SK-N-SH treated with all-trans-retinoic acid at 6 μM for 48 hours (cell line): ENCODE measurements around the gene LARGE1.

Source experiments
- ATAC-seq: fragments of 200-7000 bp; cut with Tn5 transposase; 3 replicates; pipeline ENCODE4 v1.9.1; 2020; ENCODE audit warnings: mild to moderate bottlenecking, moderate library complexity
- ARNTL ChIP-seq: fragments of 450-650 bp; formaldehyde crosslinking; IDR thresholded peaks from 2 replicates; pipeline ENCODE4 v1.5.0; 2020; ENCODE audit warnings: low read depth, mild to moderate bottlenecking, moderate library complexity, borderline replicate concordance
- BACH2 ChIP-seq: fragments of 250-450 bp; sonication (Bioruptor Pico); IDR thresholded peaks from 2 replicates; pipeline ENCODE4 v1.9.0; 2021; ENCODE audit warnings: mild to moderate bottlenecking, borderline replicate concordance
- CSDC2 ChIP-seq: fragments of 250-450 bp; sonication (Bioruptor Pico); IDR thresholded peaks from 2 replicates; pipeline ENCODE4 v1.5.0; 2020; ENCODE audit warnings: mild to moderate bottlenecking, moderate library complexity
- GLIS3 ChIP-seq: fragments of 250-450 bp; sonication (Bioruptor Pico); IDR thresholded peaks from 2 replicates; pipeline ENCODE4 v1.5.0; 2020; ENCODE audit warnings: mild to moderate bottlenecking, moderate library complexity
- ISL1 ChIP-seq: fragments of 250-450 bp; sonication (Bioruptor Pico); IDR thresholded peaks from 2 replicates; pipeline ENCODE4 v2.1.2; 2022; ENCODE audit warnings: mild to moderate bottlenecking, moderate library complexity
- PPARA ChIP-seq: fragments of 250-450 bp; sonication (Bioruptor Pico); IDR thresholded peaks from 2 replicates; pipeline ENCODE4 v1.5.0; 2020; ENCODE audit warnings: mild to moderate bottlenecking, borderline replicate concordance
- RARB ChIP-seq: fragments of 250-450 bp; sonication (Bioruptor Pico); IDR thresholded peaks from 2 replicates; pipeline ENCODE4 v1.8.0; 2021; ENCODE audit warnings: mild to moderate bottlenecking, moderate library complexity
- SNAI2 ChIP-seq: fragments of 250-450 bp; sonication (Bioruptor Pico); IDR thresholded peaks from 2 replicates; pipeline ENCODE4 v1.5.0; 2020; ENCODE audit warnings: mild to moderate bottlenecking, moderate library complexity
- TCF4 ChIP-seq: fragments of 250-450 bp; sonication (Bioruptor Pico); IDR thresholded peaks from 2 replicates; pipeline ENCODE4 v1.8.0; 2021; ENCODE audit warnings: mild to moderate bottlenecking, moderate library complexity, borderline replicate concordance
- TOX ChIP-seq: fragments of 250-450 bp; sonication (Bioruptor Pico); IDR thresholded peaks from 2 replicates; pipeline ENCODE4 v1.8.0; 2021; ENCODE audit warnings: mild to moderate bottlenecking, moderate library complexity, borderline replicate concordance
- ZFP3 ChIP-seq: fragments of 250-450 bp; sonication (Bioruptor Pico); IDR thresholded peaks from 2 replicates; pipeline ENCODE4 v1.5.0; 2020; ENCODE audit warnings: mild to moderate bottlenecking, moderate library complexity
- ZFP30 ChIP-seq: fragments of 450-650 bp; formaldehyde crosslinking; IDR thresholded peaks from 2 replicates; pipeline ENCODE4 v1.5.0; 2022; ENCODE audit warnings: mild to moderate bottlenecking, moderate library complexity
- ZNF565 ChIP-seq: fragments of 450-650 bp; formaldehyde crosslinking; conservative IDR thresholded peaks from 2 replicates; pipeline ENCODE4 v1.5.0; 2020; ENCODE audit warnings: low read depth, mild to moderate bottlenecking, moderate library complexity
- ZNF70 ChIP-seq: fragments of 450-650 bp; formaldehyde crosslinking; IDR thresholded peaks from 2 replicates; pipeline ENCODE4 v1.5.0; 2020; ENCODE audit warnings: mild to moderate bottlenecking, moderate library complexity
- ZNF8 ChIP-seq: fragments of 450-650 bp; formaldehyde crosslinking; IDR thresholded peaks from 2 replicates; pipeline ENCODE4 v1.5.0; 2020; ENCODE audit warnings: mild to moderate bottlenecking, moderate library complexity
- TF ChIP-seq, protein P1 (sequence below): fragments of 250-450 bp; sonication (Bioruptor Pico); IDR thresholded peaks from 2 replicates; pipeline ENCODE4 v1.5.1; 2020; ENCODE audit warnings: low read depth, mild to moderate bottlenecking, moderate library complexity
- TF ChIP-seq, protein P2 (sequence below): fragments of 250-450 bp; sonication (Bioruptor Pico); IDR thresholded peaks from 2 replicates; pipeline ENCODE4 v1.5.1; 2021; ENCODE audit warnings: mild to moderate bottlenecking, moderate library complexity
- TF ChIP-seq, protein P3 (sequence below): fragments of 250-450 bp; sonication (Bioruptor Pico); IDR thresholded peaks from 2 replicates; pipeline ENCODE4 v1.8.0; 2020; ENCODE audit warnings: mild to moderate bottlenecking, moderate library complexity, borderline replicate concordance
- TF ChIP-seq, protein P4 (sequence below): fragments of 250-450 bp; sonication (Bioruptor Pico); IDR thresholded peaks from 2 replicates; pipeline ENCODE4 v1.5.0; 2020; ENCODE audit warnings: mild to moderate bottlenecking, moderate library complexity

Gene LARGE1

DNA sequence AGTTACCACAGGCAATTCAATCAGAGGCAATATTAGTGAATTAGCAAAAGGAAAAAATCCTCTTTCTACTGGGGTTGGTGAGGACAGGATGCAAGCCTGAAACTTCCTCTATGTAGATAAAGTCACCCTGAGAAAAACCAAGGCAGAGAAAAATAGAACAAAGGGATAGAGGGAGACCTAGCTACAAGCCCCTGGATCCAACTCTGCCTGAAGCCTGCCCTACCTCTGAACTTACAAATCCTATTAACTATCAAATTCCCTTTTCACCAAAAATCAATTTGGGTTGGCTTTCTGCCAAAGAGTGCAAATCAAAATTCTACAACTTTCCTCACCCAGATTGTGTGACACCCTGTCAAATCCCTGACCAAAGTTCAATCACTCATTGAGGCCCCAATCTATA is 161.3 kb downstream of the LARGE1 start:
- ATAC-seq, result no peak
- TF ChIP-seq TCF4, result no peak
- no peak for TF ChIP-seq RARB
- no peak for TF ChIP-seq ZNF565
- no peak for TF ChIP-seq PPARA (CRISPR knock-in tag)
- TF ChIP-seq, protein P1, sequence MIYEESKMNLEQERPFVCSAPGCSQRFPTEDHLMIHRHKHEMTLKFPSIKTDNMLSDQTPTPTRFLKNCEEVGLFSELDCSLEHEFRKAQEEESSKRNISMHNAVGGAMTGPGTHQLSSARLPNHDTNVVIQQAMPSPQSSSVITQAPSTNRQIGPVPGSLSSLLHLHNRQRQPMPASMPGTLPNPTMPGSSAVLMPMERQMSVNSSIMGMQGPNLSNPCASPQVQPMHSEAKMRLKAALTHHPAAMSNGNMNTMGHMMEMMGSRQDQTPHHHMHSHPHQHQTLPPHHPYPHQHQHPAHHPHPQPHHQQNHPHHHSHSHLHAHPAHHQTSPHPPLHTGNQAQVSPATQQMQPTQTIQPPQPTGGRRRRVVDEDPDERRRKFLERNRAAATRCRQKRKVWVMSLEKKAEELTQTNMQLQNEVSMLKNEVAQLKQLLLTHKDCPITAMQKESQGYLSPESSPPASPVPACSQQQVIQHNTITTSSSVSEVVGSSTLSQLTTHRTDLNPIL, result no peak
- TF ChIP-seq CSDC2, result no peak
- no peak for TF ChIP-seq BACH2 (CRISPR knock-in tag)
- TF ChIP-seq, protein P2, sequence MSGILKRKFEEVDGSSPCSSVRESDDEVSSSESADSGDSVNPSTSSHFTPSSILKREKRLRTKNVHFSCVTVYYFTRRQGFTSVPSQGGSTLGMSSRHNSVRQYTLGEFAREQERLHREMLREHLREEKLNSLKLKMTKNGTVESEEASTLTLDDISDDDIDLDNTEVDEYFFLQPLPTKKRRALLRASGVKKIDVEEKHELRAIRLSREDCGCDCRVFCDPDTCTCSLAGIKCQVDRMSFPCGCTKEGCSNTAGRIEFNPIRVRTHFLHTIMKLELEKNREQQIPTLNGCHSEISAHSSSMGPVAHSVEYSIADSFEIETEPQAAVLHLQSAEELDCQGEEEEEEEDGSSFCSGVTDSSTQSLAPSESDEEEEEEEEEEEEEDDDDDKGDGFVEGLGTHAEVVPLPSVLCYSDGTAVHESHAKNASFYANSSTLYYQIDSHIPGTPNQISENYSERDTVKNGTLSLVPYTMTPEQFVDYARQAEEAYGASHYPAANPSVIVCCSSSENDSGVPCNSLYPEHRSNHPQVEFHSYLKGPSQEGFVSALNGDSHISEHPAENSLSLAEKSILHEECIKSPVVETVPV (CRISPR knock-in tag), result no peak
- no peak for TF ChIP-seq SNAI2 (CRISPR knock-in tag)
- TF ChIP-seq, protein P3, sequence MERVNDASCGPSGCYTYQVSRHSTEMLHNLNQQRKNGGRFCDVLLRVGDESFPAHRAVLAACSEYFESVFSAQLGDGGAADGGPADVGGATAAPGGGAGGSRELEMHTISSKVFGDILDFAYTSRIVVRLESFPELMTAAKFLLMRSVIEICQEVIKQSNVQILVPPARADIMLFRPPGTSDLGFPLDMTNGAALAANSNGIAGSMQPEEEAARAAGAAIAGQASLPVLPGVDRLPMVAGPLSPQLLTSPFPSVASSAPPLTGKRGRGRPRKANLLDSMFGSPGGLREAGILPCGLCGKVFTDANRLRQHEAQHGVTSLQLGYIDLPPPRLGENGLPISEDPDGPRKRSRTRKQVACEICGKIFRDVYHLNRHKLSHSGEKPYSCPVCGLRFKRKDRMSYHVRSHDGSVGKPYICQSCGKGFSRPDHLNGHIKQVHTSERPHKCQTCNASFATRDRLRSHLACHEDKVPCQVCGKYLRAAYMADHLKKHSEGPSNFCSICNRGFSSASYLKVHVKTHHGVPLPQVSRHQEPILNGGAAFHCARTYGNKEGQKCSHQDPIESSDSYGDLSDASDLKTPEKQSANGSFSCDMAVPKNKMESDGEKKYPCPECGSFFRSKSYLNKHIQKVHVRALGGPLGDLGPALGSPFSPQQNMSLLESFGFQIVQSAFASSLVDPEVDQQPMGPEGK (CRISPR knock-in tag), result no peak
- TF ChIP-seq, protein P4, sequence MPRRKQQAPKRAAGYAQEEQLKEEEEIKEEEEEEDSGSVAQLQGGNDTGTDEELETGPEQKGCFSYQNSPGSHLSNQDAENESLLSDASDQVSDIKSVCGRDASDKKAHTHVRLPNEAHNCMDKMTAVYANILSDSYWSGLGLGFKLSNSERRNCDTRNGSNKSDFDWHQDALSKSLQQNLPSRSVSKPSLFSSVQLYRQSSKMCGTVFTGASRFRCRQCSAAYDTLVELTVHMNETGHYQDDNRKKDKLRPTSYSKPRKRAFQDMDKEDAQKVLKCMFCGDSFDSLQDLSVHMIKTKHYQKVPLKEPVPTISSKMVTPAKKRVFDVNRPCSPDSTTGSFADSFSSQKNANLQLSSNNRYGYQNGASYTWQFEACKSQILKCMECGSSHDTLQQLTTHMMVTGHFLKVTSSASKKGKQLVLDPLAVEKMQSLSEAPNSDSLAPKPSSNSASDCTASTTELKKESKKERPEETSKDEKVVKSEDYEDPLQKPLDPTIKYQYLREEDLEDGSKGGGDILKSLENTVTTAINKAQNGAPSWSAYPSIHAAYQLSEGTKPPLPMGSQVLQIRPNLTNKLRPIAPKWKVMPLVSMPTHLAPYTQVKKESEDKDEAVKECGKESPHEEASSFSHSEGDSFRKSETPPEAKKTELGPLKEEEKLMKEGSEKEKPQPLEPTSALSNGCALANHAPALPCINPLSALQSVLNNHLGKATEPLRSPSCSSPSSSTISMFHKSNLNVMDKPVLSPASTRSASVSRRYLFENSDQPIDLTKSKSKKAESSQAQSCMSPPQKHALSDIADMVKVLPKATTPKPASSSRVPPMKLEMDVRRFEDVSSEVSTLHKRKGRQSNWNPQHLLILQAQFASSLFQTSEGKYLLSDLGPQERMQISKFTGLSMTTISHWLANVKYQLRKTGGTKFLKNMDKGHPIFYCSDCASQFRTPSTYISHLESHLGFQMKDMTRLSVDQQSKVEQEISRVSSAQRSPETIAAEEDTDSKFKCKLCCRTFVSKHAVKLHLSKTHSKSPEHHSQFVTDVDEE (CRISPR knock-in tag), result no peak
- TF ChIP-seq, all 23 proteins: peak for 0

DNA sequence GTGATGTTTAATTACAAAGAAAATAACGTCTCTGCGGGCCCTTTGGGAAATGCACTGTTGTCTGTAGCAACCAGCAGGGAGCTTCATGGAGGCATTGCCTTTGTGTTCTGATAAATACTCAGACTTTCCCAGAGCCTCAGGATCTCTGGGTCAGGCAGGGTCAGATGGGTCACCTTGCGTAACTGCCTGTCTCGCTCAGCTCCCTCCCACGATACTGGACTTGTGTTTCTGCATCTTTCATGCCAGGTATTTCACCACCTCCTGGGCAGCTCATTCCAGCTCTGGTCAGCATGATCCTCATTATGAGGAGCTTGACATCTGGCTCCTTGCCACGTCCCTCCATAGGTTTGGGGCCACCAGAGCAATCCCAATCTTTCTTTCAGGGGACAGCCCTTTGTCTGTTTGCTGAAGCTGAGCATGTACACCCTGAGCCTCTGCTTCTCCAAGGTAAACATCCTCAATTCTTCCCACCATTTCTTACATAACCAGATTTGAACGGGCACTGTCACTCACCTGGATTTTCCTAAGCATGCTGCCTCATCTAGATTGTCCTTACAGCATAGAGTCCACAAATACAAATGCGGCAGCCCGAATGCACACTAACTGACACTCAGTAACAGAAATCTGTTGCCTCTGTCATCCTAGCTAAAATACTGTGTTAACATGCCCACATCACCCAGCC is 162.3 kb downstream of the LARGE1 start:
- TF ChIP-seq, protein P3 (CRISPR knock-in tag), result no peak
- TF ChIP-seq ZFP3 (CRISPR knock-in tag), result no peak
- TF ChIP-seq CSDC2, result no peak
- TF ChIP-seq ZNF8 (CRISPR knock-in tag), result no peak
- TF ChIP-seq TOX (CRISPR knock-in tag), result no peak
- TF ChIP-seq SNAI2 (CRISPR knock-in tag), result no peak
- TF ChIP-seq TCF4, result no peak
- ATAC-seq, result no peak

DNA sequence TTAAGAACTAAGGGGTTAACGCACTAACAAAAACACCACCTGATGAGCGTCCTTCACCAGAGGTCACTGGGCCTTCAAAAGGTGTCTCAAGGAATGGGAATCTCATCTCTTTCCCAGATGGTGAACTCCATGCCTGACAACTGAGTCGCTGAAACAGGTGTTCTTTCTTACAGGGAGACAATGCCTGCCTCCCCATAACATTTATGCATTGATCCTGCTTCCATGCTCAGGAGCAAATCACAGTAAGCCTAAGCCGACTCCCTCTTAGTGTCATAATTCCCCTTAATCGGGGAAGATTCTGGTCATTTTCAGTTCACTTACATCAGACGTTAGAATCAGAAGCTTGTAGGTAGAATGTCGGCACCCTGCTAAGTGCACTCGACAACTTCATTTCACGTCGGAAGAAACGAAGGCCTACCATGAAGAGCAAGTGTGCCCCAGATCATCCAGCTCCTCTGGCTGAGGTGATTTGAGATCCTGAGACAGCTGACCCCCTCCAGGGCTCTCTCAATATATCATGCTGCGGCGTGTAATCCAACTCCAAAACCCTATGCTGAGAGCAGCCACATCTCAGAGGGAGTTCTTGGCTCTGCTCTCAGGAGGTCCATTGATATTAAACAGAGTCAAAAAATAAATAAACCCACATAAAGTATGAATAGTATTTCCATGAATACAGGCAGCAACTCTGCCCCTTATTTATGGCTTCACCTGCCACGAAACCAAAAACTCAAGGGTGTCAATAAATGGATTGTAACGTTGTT is 163.1 kb downstream of the LARGE1 start:
- no peak for ATAC-seq
- TF ChIP-seq BACH2 (CRISPR knock-in tag), result no peak
- TF ChIP-seq ISL1, result no peak
- no peak for TF ChIP-seq PPARA (CRISPR knock-in tag)
- TF ChIP-seq RARB, result no peak
- no peak for TF ChIP-seq CSDC2
- no peak for TF ChIP-seq ZNF565
- no peak for TF ChIP-seq ZNF70
- no peak for TF ChIP-seq GLIS3 (CRISPR knock-in tag)
- TF ChIP-seq ZFP30, result no peak
- TF ChIP-seq, protein P4 (CRISPR knock-in tag), result no peak
- TF ChIP-seq TCF4, result no peak
- no peak for TF ChIP-seq ARNTL (CRISPR knock-in tag)
- TF ChIP-seq, protein P2 (CRISPR knock-in tag), result no peak
- TF ChIP-seq ZFP3 (CRISPR knock-in tag), result no peak
